GM18498 (cell line): Measurements from ENCODE around the gene KAZN.
"Not testable (repeated sequence)": the region's sequence is repeated elsewhere in the genome, so short reads cannot be mapped to it uniquely, and the experiment has no call there.

Experiments used
- ATAC-seq: cut with Tn5 transposase; IDR thresholded peaks from one replicate; pipeline ENCODE4 v1.9.1; 2021; ENCODE audit warnings: mild to moderate bottlenecking, moderate library complexity; ENCODE audit not compliant: unreplicated experiment

KAZN gene

GRCh38 chr1:14598498-14599182 lies at the start of gene KAZN:
Gene KAZN, plus strand, starts transcription at chr1:14598685.
- no peak for ATAC-seq

- no peak for ATAC-seq
Measured at GRCh38 chr1:14549897-14550620, 48.4 kb upstream of the KAZN start.

GRCh38 chr1:14551386-14551785 lies 47.1 kb upstream of the KAZN start:
- no peak for ATAC-seq

GRCh38 chr1:14552246-14552965 lies 46.1 kb upstream of the KAZN start:
- no peak for ATAC-seq

GRCh38 chr1:14553711-14554110 lies 44.8 kb upstream of the KAZN start:
- ATAC-seq = no peak

GRCh38 chr1:14555091-14555490 lies 43.4 kb upstream of the KAZN start:
- no peak for ATAC-seq

- ATAC-seq = no peak
Measured at GRCh38 chr1:14561014-14561693, 37.3 kb upstream of the KAZN start.

GRCh38 chr1:14565090-14565489 lies 33.4 kb upstream of the KAZN start:
- no peak for ATAC-seq

GRCh38 chr1:14567056-14567455 lies 31.4 kb upstream of the KAZN start:
- no peak for ATAC-seq

- ATAC-seq = no peak
Measured at GRCh38 chr1:14567903-14568302, 30.6 kb upstream of the KAZN start.

- ATAC-seq = no peak
Measured at GRCh38 chr1:14568716-14569355, 29.6 kb upstream of the KAZN start.

- ATAC-seq = no peak
Measured at GRCh38 chr1:14570514-14570913, 28.0 kb upstream of the KAZN start.

GRCh38 chr1:14571810-14572767 lies 26.4 kb upstream of the KAZN start:
- no peak for ATAC-seq

GRCh38 chr1:14572861-14573260 lies 25.6 kb upstream of the KAZN start:
- no peak for ATAC-seq

- ATAC-seq = no peak
Measured at GRCh38 chr1:14576155-14576554, 22.3 kb upstream of the KAZN start.

- no peak for ATAC-seq
Measured at GRCh38 chr1:14577261-14577660, 21.2 kb upstream of the KAZN start.

- ATAC-seq = no peak
Measured at GRCh38 chr1:14578156-14578555, 20.3 kb upstream of the KAZN start.

GRCh38 chr1:14580295-14580694 lies 18.2 kb upstream of the KAZN start:
- not testable (repeated sequence) for ATAC-seq

- ATAC-seq = no peak
Measured at GRCh38 chr1:14580986-14581385, 17.5 kb upstream of the KAZN start.

- ATAC-seq = no peak
Measured at GRCh38 chr1:14583788-14584187, 14.7 kb upstream of the KAZN start.
